Sigmoid colon (tissue), 4 donors: Measurements from ENCODE around the gene VAV3.

ENCODE experiments used
- EP300 ChIP-seq, 4 donors: sonication (generic); formaldehyde crosslinking; IDR thresholded peaks; one replicate each; pipeline ENCODE4 v1.6.1; 2017; ENCODE audit warnings: antibody characterized with exemption in 4 of 4
- POLR2A ChIP-seq, 2 donors: fragments of 450-650 bp; IDR thresholded peaks; one replicate each; pipeline ENCODE4 v1.6.1; 2016; ENCODE audit warnings: antibody characterized with exemption in 2 of 2, mild to moderate bottlenecking in 2 of 2, moderate library complexity in 2 of 2
- POLR2AphosphoS5 ChIP-seq, 4 donors: sonication (generic); formaldehyde crosslinking; IDR thresholded peaks; one replicate each; pipeline ENCODE4 v1.6.1; 2017; ENCODE audit warnings: antibody characterized with exemption in 4 of 4
- TF ChIP-seq, protein P1 (sequence below), 4 experiments: fragments of 450-650 bp in 3 of 4; fragments of 200-600 bp in 1 of 4; IDR thresholded peaks; one replicate each; pipeline ENCODE4 v1.5.1; 2016 to 2019; ENCODE audit warnings: antibody characterized with exemption in 4 of 4, mild to moderate bottlenecking in 3 of 4, moderate library complexity in 2 of 4

DNA sequence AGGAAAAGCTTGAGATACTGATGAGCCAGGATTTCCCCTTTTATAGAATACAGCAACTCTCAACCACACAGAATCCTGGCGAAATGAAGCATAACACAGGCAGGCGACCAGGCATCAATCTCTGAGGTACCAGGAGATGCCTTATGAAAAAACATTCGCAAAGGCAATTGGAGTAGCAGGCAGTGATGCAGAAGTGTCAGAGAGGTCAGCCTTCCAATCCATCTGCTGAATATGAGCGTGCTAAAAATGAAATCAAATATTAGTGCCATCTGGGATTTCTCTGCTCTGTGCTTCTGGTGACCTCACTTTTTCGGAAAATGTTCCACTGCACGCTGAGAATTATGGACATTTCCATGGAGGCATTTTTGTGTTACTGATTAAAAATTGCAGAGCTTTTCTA is 258.8 kb downstream of the VAV3 start:
- TF ChIP-seq POLR2AphosphoS5 (IDR thresholded peaks at IDR 0.05) (no peak), POLR2A (IDR thresholded peaks at IDR 0.05) (no peak), EP300 (IDR thresholded peaks at IDR 0.05) (no peak)
- TF ChIP-seq, protein P1, sequence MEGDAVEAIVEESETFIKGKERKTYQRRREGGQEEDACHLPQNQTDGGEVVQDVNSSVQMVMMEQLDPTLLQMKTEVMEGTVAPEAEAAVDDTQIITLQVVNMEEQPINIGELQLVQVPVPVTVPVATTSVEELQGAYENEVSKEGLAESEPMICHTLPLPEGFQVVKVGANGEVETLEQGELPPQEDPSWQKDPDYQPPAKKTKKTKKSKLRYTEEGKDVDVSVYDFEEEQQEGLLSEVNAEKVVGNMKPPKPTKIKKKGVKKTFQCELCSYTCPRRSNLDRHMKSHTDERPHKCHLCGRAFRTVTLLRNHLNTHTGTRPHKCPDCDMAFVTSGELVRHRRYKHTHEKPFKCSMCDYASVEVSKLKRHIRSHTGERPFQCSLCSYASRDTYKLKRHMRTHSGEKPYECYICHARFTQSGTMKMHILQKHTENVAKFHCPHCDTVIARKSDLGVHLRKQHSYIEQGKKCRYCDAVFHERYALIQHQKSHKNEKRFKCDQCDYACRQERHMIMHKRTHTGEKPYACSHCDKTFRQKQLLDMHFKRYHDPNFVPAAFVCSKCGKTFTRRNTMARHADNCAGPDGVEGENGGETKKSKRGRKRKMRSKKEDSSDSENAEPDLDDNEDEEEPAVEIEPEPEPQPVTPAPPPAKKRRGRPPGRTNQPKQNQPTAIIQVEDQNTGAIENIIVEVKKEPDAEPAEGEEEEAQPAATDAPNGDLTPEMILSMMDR (IDR thresholded peaks at IDR 0.05), result no peak
